Activated CD8-positive, alpha-beta memory T cell treated with anti-CD3 and anti-CD28 coated beads, Interleukin-2, amount 50 U/mL, for 24 hours (primary cell): Measurements from ENCODE around the gene EXOC6.

Experiments
- DNase-seq: peaks from one replicate; pipeline ENCODE4 v3.0.0-alpha.2; 2020; ENCODE audit errors: extremely low read depth

EXOC6 gene

DNA sequence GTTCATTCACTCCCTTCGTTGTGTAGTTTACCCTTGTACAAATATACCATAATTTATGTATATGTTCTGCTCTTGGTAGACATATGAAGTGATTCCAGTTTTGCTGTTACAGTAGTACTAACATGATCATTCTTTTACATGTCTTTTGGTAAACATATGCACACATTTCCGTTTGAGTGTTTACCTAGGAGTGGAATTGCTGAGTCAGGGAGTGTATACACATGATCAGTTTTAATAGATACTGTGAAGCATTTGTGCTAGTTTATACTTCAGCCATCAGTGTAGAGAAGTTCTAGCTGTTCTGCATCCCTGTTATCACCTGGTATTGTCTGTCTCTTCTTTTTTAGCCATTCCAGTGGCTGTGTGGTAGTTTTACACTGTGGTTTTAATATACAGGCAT lies 177.8 kb downstream of the EXOC6 start:
- DNase-seq, result no peak

DNA sequence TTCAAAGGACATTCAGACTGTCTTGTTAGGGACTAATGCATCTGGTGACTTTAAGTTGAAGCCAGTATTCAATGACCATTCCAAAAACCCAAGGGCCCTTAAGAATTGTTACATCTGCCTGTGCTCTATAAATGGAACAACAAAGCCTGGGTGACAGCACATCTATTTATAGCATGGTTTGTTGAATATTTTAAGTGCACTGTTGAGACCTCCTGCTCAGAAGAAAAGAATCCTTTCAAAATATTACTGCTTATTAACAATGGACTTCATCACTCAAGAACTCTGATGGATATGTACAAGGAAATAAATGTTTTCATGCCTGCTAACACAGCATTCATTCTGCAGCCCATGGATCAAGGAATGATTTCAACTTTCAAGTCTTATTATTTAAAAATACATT lies 179.2 kb downstream of the EXOC6 start:
- DNase-seq, result no peak

DNA sequence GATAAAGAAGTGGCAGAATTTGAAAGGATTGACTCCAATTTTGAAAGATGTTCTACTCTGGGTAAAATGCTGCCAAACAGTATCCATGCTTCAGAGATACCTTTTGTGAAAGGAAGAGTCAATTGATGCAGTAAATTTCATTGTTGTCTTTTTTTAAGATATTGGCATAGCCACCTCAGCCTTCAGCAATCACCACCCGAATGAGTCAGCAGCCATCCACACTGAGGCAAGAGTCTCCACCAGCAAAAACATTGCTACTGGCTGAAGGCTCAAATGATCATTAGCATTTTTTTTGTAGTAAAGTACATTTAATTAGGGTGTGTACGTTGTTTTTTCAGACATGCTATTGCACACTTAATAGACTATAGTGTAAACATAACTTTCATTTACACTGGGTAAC lies 180.6 kb downstream of the EXOC6 start:
- DNase-seq, result no peak

DNA sequence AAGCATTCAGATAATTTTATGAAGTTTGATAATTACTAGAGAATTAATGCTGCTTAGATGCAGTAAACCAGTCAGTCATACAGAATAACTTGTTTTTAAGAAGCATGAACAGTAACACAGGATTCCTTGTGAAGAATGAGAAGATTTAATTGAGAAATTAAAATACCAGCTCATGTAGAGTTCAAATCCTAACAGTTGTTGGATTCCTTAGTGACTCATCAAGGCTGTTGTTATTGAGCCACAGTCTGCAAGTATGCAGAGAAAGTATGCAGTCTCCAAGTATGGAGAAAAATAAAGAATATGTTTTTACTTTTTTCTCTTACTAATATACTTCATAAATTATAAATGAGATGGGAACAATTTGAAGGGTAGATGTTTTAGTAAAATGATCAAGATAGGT lies 182.1 kb downstream of the EXOC6 start:
- DNase-seq, result no peak

DNA sequence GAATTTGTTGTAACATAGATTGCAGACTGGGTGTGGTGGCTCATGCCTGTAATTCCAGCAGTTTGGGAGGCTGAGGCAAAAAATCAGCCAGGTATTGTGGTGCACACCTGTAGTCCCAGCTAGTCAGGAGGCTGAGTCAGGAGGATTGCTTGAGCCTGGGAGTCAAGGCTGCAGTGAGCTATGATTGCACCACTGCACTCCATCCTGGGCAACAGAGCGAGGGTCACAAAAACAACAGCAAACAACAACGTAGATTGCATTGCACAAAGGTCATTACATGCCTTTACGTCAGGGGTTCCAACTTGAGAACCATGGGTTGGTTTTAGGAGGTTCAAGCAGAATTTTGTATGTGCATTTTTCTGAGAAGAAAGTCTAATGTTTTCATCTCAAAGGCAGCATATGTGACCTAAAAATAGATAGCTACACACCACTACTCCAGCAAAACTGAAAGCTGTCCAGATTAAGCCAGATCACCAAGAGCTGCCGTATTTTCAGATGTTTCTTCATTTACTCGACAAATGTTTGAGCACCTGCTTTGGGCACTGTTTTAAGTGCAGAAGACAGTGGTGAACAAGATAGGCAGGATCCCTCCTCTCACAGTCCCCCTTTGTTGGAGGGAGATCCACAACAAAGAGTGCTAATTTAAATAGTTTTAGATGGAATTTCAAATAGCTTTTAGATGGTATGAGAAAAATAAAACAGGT lies 183.9 kb downstream of the EXOC6 start:
- no peak for DNase-seq

DNA sequence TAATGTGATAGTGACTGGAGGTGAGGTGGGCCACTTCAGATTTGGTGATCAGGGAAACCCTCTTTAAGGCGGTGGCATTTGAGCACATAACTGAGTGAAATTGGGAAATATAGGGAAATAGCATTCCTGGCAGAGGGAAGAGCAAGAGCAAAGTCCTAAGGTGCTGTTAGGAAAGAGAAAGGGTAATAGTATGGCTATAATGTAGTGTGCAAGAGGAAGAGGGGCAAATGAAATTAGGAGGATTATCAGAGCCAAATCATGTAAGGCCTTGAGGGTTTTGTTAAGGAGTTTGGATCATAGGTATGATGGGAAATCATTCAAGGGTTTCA lies 184.5 kb downstream of the EXOC6 start:
- no peak for DNase-seq

DNA sequence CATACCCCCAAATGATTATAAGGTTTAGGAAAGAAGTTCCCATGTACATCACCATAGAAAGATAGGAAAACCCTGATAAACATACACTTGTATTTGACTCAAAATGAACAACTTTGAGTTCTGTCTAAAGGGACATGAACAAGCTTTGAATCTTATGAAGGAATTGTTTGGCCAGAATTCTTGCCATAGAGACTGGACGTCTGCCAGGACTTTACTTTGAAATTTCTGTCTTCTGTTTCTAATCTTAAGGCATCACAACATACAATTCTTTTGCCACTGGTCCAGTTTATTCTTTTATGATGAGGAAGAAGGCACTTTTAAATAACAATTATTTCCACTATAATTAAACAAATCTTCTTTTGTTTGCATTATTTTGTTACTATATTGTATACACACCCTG lies 186.1 kb downstream of the EXOC6 start:
- no peak for DNase-seq

DNA sequence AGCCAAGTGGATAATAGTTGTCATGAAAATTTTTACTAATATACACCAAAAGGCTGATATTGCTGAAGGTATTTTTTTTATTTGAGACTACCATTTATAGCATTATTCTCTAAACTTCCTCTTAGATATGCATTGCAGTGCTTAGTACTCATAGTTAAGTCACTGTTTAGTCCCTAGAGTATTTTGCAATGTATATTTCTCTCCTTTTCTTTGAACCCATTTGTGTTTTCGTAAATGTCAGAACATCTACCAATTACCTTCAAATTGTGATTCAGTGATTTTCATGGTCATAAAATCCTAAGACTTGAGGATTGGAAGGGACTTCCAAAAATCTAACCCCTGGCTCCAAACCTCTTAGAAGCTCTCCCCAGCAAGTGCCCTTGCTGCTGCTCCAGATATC lies 190.8 kb downstream of the EXOC6 start:
- DNase-seq, result no peak

DNA sequence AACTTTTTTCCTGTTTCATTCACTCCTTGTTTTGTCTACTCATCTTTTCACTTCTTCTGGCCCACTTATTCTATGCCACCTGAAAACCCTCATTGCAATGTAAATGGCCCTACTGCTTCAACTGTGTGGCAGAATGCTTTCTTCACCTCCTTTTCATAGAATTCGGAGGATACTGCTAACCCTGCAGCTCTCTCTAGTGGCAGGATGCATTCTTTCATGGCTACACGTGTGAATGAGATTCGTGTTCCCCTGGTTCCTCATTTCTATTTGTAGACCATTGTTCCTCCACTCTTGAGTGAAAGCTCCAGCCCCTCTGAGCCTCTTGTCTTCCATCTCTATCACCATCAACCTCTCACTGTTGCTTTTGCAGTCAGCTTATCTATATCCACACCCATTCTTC lies 191.4 kb downstream of the EXOC6 start:
- DNase-seq, result no peak

DNA sequence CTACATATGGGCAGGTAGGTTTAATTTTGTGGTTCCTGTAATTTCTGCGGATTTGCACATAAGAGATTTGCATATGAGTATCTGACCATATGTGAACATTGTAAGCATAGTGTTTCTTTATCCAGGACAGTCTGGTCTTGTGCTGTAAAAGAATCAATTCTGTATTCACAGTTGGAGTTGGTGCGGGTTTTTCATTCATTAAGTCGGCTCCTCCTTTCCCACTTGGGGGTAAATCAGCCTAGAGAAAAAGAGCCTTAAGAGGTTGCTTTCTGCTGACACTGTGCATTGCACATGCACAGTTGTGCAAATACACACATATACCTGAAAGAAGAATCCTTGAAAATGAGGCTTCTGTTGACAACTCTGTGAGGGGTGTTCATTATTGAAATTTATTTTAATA lies 206.2 kb downstream of the EXOC6 start:
- no peak for DNase-seq

DNA sequence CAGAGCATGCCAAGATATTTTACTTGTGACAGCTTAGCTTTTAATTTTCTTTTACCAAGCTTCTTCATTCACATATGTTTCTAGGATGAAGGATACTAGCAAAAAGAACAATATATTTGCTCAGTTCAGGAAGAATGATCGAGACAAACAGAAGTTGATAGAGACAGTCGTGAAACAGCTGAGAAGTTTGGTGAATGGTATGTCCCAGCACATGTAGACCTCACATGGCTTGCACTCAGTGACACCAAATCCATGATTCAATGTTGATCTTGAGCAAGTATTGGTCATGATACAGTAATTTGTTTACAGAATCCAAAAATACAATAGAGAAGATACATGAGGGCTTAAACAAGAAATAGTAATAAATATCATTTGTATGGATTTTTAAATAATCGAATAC lies 209.8 kb downstream of the EXOC6 start:
- DNase-seq, result no peak

DNA sequence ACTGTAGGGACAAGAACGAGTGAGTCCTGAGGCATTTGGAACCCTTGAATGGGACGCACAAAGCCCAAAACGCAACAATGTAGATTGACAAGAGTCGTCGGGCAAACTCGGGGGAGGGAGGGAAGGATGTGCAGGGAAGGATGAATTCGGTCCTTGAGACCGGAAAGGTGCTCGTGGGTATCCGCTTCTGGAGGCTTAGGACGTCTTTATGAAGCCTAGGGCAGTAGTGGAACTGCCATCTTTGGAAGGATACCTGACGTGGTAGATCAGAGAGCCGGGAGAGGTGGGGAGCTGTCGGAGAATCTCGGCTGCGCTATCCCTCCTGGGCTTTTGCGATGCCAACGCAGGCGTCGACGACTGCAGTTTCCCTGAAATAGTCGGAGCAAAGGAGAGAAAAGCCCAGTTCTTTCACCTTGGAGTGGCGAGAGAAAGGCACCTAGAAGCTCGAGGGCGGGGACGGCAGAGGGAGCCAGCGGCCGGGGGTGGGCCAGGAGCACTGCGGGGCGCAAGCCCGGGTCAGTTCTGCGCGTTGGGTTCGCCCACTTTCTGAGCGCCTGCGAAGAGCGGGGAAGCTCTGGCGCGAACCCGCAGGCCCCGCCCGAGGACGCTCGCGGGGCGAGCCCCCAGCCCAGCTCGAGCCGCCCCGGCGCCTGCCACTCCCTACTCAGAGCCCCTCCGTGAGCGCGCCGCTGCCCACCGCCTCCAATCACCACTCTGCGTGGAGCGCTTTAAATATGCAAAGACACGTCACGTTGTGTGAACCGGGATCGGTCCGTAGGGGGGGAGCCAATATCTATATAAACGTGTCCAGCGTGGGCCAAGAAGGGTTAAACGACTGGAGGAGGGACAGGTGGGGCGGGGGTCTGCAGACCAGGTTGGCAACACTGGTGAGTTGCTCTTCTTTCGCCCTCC lies 211.9 kb downstream of the EXOC6 start, which contains the start of gene CYP26C1:
Gene CYP26C1 (plus strand): TSS at position 824 of the 912 bp plus-strand sequence. CDS start 466 bp downstream, outside the sequence.
- DNase-seq, result no peak

DNA sequence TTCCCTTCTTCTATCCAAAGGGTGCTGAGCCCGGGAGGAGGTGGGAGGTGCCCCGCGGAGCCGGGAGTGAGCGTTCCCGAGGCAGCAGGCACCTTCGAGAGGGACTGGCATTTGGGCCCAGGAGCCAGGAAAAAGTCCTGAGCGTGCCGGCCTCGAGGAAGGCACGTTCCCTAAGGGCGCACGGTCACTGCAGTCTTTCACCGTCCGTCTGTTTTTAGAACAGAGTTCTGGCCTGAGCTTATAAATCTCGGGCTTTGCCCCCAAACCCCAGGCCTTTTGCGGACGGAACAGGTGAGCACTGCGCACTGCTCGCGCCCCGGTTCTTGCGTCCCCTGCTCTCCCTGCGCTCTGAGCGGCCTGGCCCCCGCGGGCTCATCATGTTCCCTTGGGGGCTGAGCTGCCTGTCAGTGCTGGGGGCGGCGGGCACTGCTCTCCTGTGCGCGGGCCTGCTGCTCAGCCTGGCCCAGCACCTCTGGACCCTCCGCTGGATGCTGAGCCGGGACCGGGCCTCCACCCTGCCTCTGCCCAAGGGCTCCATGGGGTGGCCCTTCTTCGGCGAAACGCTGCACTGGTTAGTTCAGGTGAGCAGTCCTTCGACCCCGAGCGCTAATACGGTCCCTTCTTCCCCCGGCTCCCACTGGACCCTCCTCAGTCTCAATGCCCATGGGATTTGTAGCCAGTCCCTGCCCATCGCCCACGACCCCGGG lies 212.7 kb downstream of the EXOC6 start:
- no peak for DNase-seq

DNA sequence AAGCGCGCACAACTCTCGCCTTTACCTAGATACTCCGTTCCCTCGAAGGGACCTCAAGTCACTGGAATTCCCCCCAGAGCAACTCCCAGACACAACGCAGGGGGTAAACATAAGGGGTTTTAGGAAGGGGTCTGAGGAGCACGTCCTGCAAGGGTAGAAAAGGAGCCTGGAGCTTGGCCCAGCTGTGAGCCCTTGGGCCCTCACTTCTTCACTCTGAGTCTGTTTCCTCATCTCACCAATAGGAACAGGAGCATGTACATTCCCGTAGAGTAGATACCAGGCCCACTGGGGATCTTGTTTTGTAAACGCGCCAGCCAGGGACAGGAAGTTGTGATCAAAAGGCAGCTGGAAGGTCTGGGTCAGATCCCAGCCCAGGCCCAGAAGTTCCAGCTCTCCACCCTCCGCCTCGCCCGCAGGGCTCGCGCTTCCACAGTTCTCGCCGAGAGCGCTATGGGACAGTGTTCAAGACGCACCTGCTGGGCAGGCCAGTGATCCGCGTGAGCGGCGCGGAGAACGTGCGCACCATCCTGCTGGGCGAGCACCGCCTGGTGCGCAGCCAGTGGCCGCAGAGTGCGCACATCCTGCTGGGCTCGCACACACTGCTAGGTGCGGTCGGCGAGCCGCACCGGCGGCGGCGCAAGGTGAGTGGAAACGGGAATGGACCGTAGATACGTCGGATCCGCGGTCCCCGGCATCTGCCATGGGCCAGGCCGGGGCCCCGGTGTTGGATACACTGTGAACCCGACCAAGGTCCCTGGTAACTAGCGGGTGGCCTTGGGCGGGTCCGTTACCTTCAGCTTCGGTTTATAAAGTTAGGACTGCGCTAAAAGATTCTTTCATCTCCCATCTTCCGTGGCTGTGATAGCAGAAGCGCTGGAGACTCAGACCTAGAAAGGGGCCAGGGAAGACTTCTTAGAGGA lies 213.5 kb downstream of the EXOC6 start:
- no peak for DNase-seq

DNA sequence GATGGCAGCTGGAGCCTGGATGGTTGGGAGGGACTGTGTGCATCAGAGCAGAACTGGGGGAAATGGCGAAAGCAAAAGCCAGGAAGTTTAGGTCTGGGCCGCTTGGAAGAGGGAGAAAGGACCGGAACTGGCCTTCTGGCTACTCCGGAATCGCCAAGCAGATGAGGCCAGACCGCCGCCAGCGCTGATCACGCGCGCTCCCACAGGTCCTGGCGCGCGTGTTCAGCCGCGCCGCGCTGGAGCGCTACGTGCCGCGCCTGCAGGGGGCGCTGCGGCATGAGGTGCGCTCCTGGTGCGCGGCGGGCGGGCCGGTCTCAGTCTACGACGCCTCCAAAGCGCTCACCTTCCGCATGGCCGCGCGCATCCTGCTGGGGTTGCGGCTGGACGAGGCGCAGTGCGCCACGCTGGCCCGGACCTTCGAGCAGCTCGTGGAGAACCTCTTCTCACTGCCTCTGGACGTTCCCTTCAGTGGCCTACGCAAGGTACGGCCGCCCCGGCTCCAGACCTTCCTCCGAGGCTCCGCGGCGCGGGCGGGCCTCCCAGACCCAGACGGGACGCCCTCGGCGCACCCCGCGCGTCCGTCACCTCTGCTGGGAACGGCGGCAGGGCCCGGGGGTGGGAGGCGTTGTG lies 214.3 kb downstream of the EXOC6 start:
- DNase-seq, result no peak

DNA sequence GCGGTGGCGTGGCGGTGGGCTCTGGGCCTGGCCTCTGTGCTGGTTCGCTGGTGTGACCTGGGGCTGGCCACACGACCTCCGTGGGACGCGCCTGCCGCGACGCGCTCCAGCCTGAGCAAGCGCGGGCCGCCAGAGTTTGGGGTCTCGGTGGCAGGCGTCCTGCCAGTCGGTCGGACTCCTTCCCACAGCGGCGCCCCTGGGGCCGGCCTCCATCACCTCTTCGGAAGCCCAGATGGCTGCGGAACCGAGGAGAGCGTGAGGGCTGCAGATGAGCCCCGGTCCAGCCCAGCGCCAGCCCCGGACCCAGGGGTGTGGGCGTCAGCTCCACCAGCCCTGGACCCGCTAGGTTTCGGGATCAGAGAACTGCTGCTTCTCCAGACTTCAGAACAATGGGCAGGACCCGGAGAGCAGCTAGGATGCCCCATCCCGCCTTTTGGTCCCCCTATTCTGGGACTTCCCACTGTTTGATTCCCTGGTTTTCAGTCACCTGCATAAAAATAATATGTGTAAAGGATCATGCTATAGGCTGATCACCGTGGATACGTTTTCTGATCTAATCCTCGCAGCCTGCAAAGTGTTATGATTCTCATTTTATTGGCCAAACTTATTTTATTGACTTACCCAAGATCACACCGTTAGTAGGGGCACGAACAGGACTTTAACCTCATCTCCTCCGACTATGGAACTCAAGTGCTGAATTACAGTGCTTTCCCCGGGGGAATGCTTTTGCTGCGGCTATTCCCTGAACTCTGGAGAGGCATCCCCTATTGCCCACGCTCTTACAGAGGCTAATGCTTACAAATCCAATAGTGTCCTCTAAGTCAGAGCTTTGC lies 215.0 kb downstream of the EXOC6 start:
- no peak for DNase-seq

DNA sequence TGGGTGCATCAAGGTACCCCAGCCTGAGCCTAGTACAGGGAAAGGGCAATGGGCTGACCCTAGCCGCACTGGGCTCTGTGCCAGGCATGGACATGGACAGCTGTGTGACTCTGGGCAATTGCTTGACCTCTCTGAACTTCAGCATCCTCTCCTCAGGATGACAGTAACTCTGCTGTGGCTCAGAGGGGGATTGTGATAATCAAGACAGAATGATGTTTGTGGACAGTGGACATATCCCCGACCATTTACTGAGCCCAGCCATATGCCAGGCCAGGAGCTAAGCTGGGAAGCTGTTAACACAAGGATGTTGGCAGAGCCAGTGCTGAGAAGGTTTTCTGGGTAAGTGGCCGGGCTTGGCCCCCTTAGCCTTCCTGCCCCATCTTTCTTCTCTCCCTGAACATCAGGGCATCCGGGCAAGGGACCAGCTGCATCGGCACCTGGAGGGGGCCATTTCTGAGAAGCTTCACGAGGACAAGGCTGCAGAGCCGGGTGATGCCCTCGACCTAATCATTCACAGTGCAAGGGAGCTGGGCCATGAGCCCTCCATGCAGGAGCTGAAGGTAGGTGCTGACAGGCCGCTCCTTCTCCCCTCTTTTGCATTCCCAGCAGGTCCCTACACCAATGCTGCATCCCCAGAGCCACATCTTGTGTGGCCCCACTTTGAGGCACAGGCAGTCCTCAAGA lies 215.8 kb downstream of the EXOC6 start:
- no peak for DNase-seq

DNA sequence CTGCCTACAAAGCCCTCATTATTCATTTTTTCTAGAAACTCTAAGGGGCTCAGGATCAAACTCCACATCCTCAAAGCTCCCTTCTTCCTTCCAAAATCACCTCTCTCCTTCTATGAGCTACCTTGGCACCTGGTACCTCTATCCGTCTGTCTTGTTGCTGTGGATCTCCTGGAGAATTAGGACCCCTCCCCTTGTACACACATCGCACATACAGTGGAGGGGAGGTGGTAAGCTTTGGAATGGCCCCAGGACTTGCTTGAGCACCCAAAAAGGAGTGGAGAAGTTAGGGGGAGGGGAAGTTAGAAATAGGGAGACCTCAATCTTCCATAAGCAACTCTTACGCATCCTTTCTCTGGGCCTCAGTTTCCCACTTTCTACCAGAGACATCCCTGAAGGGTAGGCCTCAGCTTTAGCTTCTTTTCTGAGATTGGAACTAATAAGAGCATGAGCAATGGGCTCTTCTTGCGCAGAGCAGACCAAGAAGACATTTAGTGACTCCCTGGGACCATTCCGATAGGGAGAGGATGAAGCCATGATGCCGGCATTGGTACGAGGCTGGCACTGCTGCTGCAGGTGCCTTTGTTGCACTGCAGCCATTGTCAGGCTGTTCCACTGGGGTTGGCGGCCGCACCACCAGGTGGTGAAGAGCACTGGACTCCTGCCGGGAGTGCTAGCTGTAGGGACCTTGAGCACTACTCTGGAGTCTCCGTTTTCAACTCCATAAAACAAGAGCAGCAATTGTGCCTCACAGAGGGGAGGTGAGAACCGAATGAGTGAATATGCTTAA lies 216.7 kb downstream of the EXOC6 start:
- no peak for DNase-seq
